Mucosa of descending colon (tissue), 3 donors: ENCODE measurements around the gene SLC45A3. TPM values are rescaled to one million over a fixed set of nuclear protein-coding genes. Genes with fewer than 3 reads are reported as not detected.

Source experiments
- ATAC-seq: fragments of 200-7000 bp; cut with Tn5 transposase; one replicate; pipeline ENCODE4 v1.9.1; 2020; ENCODE audit warnings: mild to moderate bottlenecking, moderate library complexity
- DNase-seq, 3 donors: peaks; one replicate each; pipeline ENCODE4 v3.0.0-alpha.2; 2020
- H3K36me3 ChIP-seq: fragments of 200-600 bp; one replicate; pipeline ENCODE4 v1.8.0; 2021; ENCODE audit warnings: low read depth, mild to moderate bottlenecking
- H3K4me1 ChIP-seq: fragments of 200-600 bp; one replicate; pipeline ENCODE4 v1.8.0; 2021; ENCODE audit warnings: low read depth, mild to moderate bottlenecking
- H3K4me3 ChIP-seq: fragments of 200-600 bp; one replicate; pipeline ENCODE4 v1.8.0; 2021; ENCODE audit warnings: mild to moderate bottlenecking
- H3K9me3 ChIP-seq: fragments of 200-600 bp; one replicate; pipeline ENCODE4 v1.8.0; 2021; ENCODE audit warnings: mild to moderate bottlenecking
- CTCF ChIP-seq: fragments of 200-600 bp; IDR thresholded peaks from one replicate; pipeline ENCODE4 v1.8.0; 2022; ENCODE audit warnings: antibody characterized with exemption, mild to moderate bottlenecking
- intact Hi-C, 2 donors: fragments of 100-400 bp; cut with DNase I in 1 of 2; cut with micrococcal nuclease in 1 of 2; formaldehyde crosslinking; loops; one replicate each; pipeline versions ENCODE4 v1.11.0 to v1.11.1; 2022; cut with DNase I, micrococcal nuclease
- total RNA-seq, 3 donors: library from RNA; stranded (reverse); fragmentation: NEBNext Ultra II Directional in 2 of 3; extraction: Animal tissue kit (Norgen Biotek cat#: 25700) in 2 of 3; gene quantifications; one replicate each; pipeline versions ENCODE4 v1.2.1 to v1.2.4, GENCODE V29; 2021 to 2023
- donor health status: DM: no; HTN: no; CAD: no; lungs with moderate emphysema.
- donor health status: DM: no; HTN: no; CAD: no.
- donor health status: DM: no; HTN: yes; CAD: no.

Gene SLC45A3
- total RNA-seq, 3 donors from 2014 or later = 13.7 to 19.0 (median 18.8) TPM

- DNase-seq (no peak), ATAC-seq (no peak)
- intact Hi-C loops = no loop called here
- H3K4me1 ChIP-seq = peaks cover 68% of the 10 kb centered on the region
- no peak overlapping the region for H3K4me3 ChIP-seq
- TF ChIP-seq CTCF = no peak
- no peaks in the 10 kb centered on the region for H3K36me3 ChIP-seq
- no peaks in the 10 kb centered on the region for H3K9me3 ChIP-seq
Observed at GRCh38 chr1:205670150-205670446, 10.2 kb downstream of the SLC45A3 start.

GRCh38 chr1:205669341-205670149, 10.8 kb downstream of the SLC45A3 start:
- Histone ChIP-seq H3K9me3 (no peaks in the 10 kb centered on the region), H3K4me3 (no peak overlapping the region), H3K36me3 (no peaks in the 10 kb centered on the region), H3K4me1 (peaks cover 70% of the 10 kb centered on the region)
- ATAC-seq (peak; percentile 3), DNase-seq (peak; percentile 31 to 66 (median 48))
- intact Hi-C loops = no loop called here
- no peak for TF ChIP-seq CTCF

GRCh38 chr1:205668951-205669340, 11.4 kb downstream of the SLC45A3 start:
- no peak for TF ChIP-seq CTCF
- H3K9me3 ChIP-seq = no peaks in the 10 kb centered on the region
- ATAC-seq = no peak
- no peak overlapping the region for H3K4me3 ChIP-seq
- intact Hi-C loops = no loop called here
- no peaks in the 10 kb centered on the region for H3K36me3 ChIP-seq
- DNase-seq = peak in 1 of 3 donors; percentile 19
- H3K4me1 ChIP-seq = peaks cover 71% of the 10 kb centered on the region

- DNase-seq (peak; percentile 38 to 65 (median 49)), ATAC-seq (no peak)
- H3K9me3 ChIP-seq = no peaks in the 10 kb centered on the region
- no peaks in the 10 kb centered on the region for H3K36me3 ChIP-seq
- no peak overlapping the region for H3K4me3 ChIP-seq
- intact Hi-C loops = no loop called here
- H3K4me1 ChIP-seq = peaks cover 64% of the 10 kb centered on the region
- TF ChIP-seq CTCF = no peak
Observed at GRCh38 chr1:205667909-205668643, 12.2 kb downstream of the SLC45A3 start.

GRCh38 chr1:205666372-205667166, 13.7 kb downstream of the SLC45A3 start:
- H3K4me3 ChIP-seq = no peak overlapping the region
- ATAC-seq (peak; percentile 76), DNase-seq (peak; percentile 67 to 72 (median 69))
- TF ChIP-seq CTCF = no peak
- H3K36me3 ChIP-seq = no peaks in the 10 kb centered on the region
- intact Hi-C loops = no loop called here
- peaks cover 59% of the 10 kb centered on the region for H3K4me1 ChIP-seq
- no peaks in the 10 kb centered on the region for H3K9me3 ChIP-seq
